A549 (cell line): ENCODE measurements around the gene CDH7.

ENCODE experiments used
- CTCF ChIP-seq: fragments of >200 bp; sonication (Bioruptor Twin); formaldehyde crosslinking; IDR thresholded peaks from 3 replicates; pipeline ENCODE4 v1.5.1; 2016
- FOSL2 ChIP-seq, 2 experiments: fragments of 450-650 bp in 1 of 2; fragments of >200 bp in 1 of 2; sonication (Bioruptor Twin) in 1 of 2; formaldehyde crosslinking; IDR thresholded peaks; 2 replicates each; pipeline versions ENCODE4 v1.5.0 to v1.6.1; 2016 to 2020; ENCODE audit warnings: mild to moderate bottlenecking in 1 of 2, moderate library complexity in 1 of 2
- PBX3 ChIP-seq: IDR thresholded peaks from 2 replicates; pipeline ENCODE4 v1.6.1; 2012

GRCh38 chr18:65788373-65788772 lies 37.6 kb downstream of the CDH7 start:
- TF ChIP-seq FOSL2 (IDR thresholded peaks at IDR 0.05) (no peak), FOSL2 (CRISPR knock-in tag; IDR thresholded peaks at IDR 0.05) (no peak), CTCF (peak; percentile 55), PBX3 (no peak)
